HEK293 (cell line): ENCODE results near the gene DDX23.

Experiments
- CTCF ChIA-PET: fragments of 350-600 bp; formaldehyde crosslinking; extraction: SDS; loops from one replicate; lab custom pipeline; 2021; ENCODE audit warnings: antibody characterized with exemption; lab: Yijun Ruan, JAX
- POLR2A ChIA-PET: fragments of 300-600 bp; formaldehyde crosslinking; extraction: SDS; loops from one replicate; lab custom pipeline; 2020; ENCODE audit warnings: antibody characterized with exemption, inconsistent platforms; lab: Yijun Ruan, JAX
- H3K27ac ChIP-seq: fragments of 200-500 bp; sonication (Bioruptor generic); 2 replicates; pipeline ENCODE4 v1.5.1; 2014; ENCODE audit warnings: low read depth, low read length, control low read depth, inconsistent platforms; ENCODE audit errors: extremely low read depth
- H3K36me3 ChIP-seq, 2 experiments: fragments of 200-500 bp in 1 of 2; sonication (Bioruptor generic) in 1 of 2; 1 replicate in 1 of 2; 2 replicates in 1 of 2; pipeline ENCODE4 v1.5.1; 2014 to 2017; ENCODE audit warnings: inconsistent platforms in 2 of 2, low read length in 2 of 2; ENCODE audit not compliant: control insufficient read depth in 2 of 2, insufficient read depth in 1 of 2
- H3K4me1 ChIP-seq: fragments of 200-500 bp; sonication (Bioruptor generic); 2 replicates; pipeline ENCODE4 v1.5.1; 2014; ENCODE audit warnings: mild to moderate bottlenecking, low read length, inconsistent platforms; ENCODE audit not compliant: control insufficient read depth, insufficient read depth
- H3K4me3 ChIP-seq: 2 replicates; pipeline ENCODE4 v1.5.1; 2011; ENCODE audit warnings: low read depth, mild to moderate bottlenecking, control low read depth, low read length, moderate library complexity
- H3K9me3 ChIP-seq: fragments of 200-500 bp; sonication (Bioruptor generic); 2 replicates; pipeline ENCODE4 v1.5.1; 2014; ENCODE audit warnings: low read depth, low read length, inconsistent platforms; ENCODE audit not compliant: control insufficient read depth, insufficient read depth
- GLIS1 ChIP-seq: fragments of 450-650 bp; formaldehyde crosslinking; IDR thresholded peaks from 2 replicates; pipeline ENCODE4 v1.5.1; 2016; ENCODE audit warnings: missing biosample characterization, missing genetic modification characterization
- GLIS2 ChIP-seq: fragments of 450-650 bp; formaldehyde crosslinking; IDR thresholded peaks from 2 replicates; pipeline ENCODE4 v1.5.1; 2016; ENCODE audit warnings: missing biosample characterization, missing genetic modification characterization
- HOXC10 ChIP-seq: sonication (generic); formaldehyde crosslinking; IDR thresholded peaks from 2 replicates; pipeline ENCODE4 v1.8.1; 2023; ENCODE audit warnings: mild to moderate bottlenecking, missing genetic modification reagents
- PRDM1 ChIP-seq: fragments of 450-650 bp; formaldehyde crosslinking; IDR thresholded peaks from 2 replicates; pipeline ENCODE4; 2016; ENCODE audit warnings: missing biosample characterization, missing genetic modification characterization
- SP7 ChIP-seq: fragments of 450-650 bp; formaldehyde crosslinking; IDR thresholded peaks from 2 replicates; pipeline ENCODE4 v1.5.1; 2016; ENCODE audit warnings: missing biosample characterization, missing genetic modification characterization
- ZIC2 ChIP-seq: fragments of 450-650 bp; formaldehyde crosslinking; IDR thresholded peaks from 2 replicates; pipeline ENCODE4 v1.5.1; 2016; ENCODE audit warnings: missing biosample characterization, missing genetic modification characterization
- ZNF133 ChIP-seq: fragments of 450-650 bp; formaldehyde crosslinking; IDR thresholded peaks from 2 replicates; pipeline ENCODE4 v1.5.1; 2016; ENCODE audit warnings: missing biosample characterization, missing genetic modification characterization
- ZNF223 ChIP-seq: fragments of 450-650 bp; formaldehyde crosslinking; IDR thresholded peaks from 2 replicates; pipeline ENCODE4 v1.5.1; 2016; ENCODE audit warnings: missing biosample characterization, missing genetic modification characterization
- ZNF324 ChIP-seq: fragments of 450-650 bp; formaldehyde crosslinking; IDR thresholded peaks from 2 replicates; pipeline ENCODE4 v1.5.1; 2016; ENCODE audit warnings: missing biosample characterization, missing genetic modification characterization
- ZNF335 ChIP-seq: fragments of 450-650 bp; formaldehyde crosslinking; conservative IDR thresholded peaks from 2 replicates; pipeline ENCODE4 v1.5.1; 2016; ENCODE audit warnings: missing biosample characterization, missing genetic modification characterization
- ZNF529 ChIP-seq: fragments of 450-650 bp; formaldehyde crosslinking; IDR thresholded peaks from 2 replicates; pipeline ENCODE4 v1.5.1; 2017; ENCODE audit warnings: missing genetic modification characterization, missing biosample characterization; ENCODE audit not compliant: insufficient replicate concordance
- ZNF544 ChIP-seq: fragments of 450-650 bp; formaldehyde crosslinking; IDR thresholded peaks from 2 replicates; pipeline ENCODE4 v1.5.0; 2017; ENCODE audit warnings: missing biosample characterization, missing genetic modification characterization
- ZNF677 ChIP-seq: fragments of 450-650 bp; IDR thresholded peaks from 2 replicates; pipeline ENCODE4 v1.5.0; 2018; ENCODE audit warnings: missing biosample characterization, mild to moderate bottlenecking, missing genetic modification characterization, moderate library complexity
- ZNF791 ChIP-seq: fragments of 450-650 bp; formaldehyde crosslinking; IDR thresholded peaks from 2 replicates; pipeline ENCODE4 v1.5.1; 2016; ENCODE audit warnings: missing biosample characterization, missing genetic modification characterization
- ZXDB ChIP-seq: fragments of 450-650 bp; formaldehyde crosslinking; IDR thresholded peaks from 2 replicates; pipeline ENCODE4 v1.5.1; 2016; ENCODE audit warnings: missing biosample characterization, missing genetic modification characterization
- TF ChIP-seq, protein P1 (sequence below): fragments of 450-650 bp; formaldehyde crosslinking; IDR thresholded peaks from 2 replicates; pipeline ENCODE4 v1.5.1; 2016; ENCODE audit warnings: missing biosample characterization, missing genetic modification characterization
- TF ChIP-seq, protein P2 (sequence below): fragments of 450-650 bp; formaldehyde crosslinking; IDR thresholded peaks from 2 replicates; pipeline ENCODE4 v1.5.1; 2017; ENCODE audit warnings: missing biosample characterization, missing genetic modification characterization
- TF ChIP-seq, protein P3 (sequence below): sonication (generic); formaldehyde crosslinking; IDR thresholded peaks from 2 replicates; pipeline ENCODE4 v1.8.1; 2022; ENCODE audit warnings: mild to moderate bottlenecking, moderate library complexity, missing genetic modification reagents
- TF ChIP-seq, protein P4 (sequence below): fragments of 450-650 bp; formaldehyde crosslinking; IDR thresholded peaks from 2 replicates; pipeline ENCODE4 v1.5.1; 2016; ENCODE audit warnings: missing biosample characterization, missing genetic modification characterization, low read depth
- TF ChIP-seq, protein P5 (sequence below): fragments of 450-650 bp; IDR thresholded peaks from 2 replicates; pipeline ENCODE4 v1.5.1; 2018; ENCODE audit warnings: missing biosample characterization, mild to moderate bottlenecking, missing genetic modification characterization
- TF ChIP-seq, protein P6 (sequence below): fragments of 450-650 bp; formaldehyde crosslinking; IDR thresholded peaks from 2 replicates; pipeline ENCODE4 v1.5.1; 2016; ENCODE audit warnings: missing biosample characterization, missing genetic modification characterization
- TF ChIP-seq, protein P7 (sequence below): fragments of 450-650 bp; formaldehyde crosslinking; IDR thresholded peaks from 2 replicates; pipeline ENCODE4 v1.5.0; 2017; ENCODE audit warnings: missing biosample characterization, missing genetic modification characterization, borderline replicate concordance

Gene DDX23

DNA sequence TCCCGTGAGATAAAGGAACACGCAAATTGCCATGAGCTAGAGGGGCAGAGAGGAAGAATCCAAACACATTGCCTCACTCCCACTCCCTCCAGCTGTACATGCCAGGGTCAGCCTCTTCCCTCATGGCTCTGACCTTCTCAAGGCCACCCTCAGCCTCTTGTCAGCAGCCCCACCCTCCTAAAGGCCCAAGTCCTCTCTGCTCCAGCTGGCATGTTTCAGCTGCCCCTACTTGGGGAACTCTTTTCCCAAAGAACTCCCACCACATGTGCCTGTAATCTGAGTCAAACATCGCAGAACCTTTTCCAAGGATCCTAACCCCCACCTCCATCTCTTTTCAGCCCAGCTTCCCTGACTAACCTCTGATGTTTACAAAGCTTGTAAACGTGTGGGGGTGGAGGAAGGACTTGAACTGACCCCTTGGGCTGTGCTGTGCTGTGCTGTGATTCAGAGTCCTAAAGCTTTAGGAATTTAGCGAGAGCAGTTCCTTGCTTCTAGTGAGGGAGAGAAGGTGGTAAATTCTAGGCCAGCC, 41.0 kb downstream of the DDX23 start (continued):
- TF ChIP-seq, protein P1, sequence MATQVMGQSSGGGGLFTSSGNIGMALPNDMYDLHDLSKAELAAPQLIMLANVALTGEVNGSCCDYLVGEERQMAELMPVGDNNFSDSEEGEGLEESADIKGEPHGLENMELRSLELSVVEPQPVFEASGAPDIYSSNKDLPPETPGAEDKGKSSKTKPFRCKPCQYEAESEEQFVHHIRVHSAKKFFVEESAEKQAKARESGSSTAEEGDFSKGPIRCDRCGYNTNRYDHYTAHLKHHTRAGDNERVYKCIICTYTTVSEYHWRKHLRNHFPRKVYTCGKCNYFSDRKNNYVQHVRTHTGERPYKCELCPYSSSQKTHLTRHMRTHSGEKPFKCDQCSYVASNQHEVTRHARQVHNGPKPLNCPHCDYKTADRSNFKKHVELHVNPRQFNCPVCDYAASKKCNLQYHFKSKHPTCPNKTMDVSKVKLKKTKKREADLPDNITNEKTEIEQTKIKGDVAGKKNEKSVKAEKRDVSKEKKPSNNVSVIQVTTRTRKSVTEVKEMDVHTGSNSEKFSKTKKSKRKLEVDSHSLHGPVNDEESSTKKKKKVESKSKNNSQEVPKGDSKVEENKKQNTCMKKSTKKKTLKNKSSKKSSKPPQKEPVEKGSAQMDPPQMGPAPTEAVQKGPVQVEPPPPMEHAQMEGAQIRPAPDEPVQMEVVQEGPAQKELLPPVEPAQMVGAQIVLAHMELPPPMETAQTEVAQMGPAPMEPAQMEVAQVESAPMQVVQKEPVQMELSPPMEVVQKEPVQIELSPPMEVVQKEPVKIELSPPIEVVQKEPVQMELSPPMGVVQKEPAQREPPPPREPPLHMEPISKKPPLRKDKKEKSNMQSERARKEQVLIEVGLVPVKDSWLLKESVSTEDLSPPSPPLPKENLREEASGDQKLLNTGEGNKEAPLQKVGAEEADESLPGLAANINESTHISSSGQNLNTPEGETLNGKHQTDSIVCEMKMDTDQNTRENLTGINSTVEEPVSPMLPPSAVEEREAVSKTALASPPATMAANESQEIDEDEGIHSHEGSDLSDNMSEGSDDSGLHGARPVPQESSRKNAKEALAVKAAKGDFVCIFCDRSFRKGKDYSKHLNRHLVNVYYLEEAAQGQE, result no peak
- no peak for TF ChIP-seq ZNF677
- TF ChIP-seq, protein P2, sequence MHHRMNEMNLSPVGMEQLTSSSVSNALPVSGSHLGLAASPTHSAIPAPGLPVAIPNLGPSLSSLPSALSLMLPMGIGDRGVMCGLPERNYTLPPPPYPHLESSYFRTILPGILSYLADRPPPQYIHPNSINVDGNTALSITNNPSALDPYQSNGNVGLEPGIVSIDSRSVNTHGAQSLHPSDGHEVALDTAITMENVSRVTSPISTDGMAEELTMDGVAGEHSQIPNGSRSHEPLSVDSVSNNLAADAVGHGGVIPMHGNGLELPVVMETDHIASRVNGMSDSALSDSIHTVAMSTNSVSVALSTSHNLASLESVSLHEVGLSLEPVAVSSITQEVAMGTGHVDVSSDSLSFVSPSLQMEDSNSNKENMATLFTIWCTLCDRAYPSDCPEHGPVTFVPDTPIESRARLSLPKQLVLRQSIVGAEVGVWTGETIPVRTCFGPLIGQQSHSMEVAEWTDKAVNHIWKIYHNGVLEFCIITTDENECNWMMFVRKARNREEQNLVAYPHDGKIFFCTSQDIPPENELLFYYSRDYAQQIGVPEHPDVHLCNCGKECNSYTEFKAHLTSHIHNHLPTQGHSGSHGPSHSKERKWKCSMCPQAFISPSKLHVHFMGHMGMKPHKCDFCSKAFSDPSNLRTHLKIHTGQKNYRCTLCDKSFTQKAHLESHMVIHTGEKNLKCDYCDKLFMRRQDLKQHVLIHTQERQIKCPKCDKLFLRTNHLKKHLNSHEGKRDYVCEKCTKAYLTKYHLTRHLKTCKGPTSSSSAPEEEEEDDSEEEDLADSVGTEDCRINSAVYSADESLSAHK, result 0 out of 2 replicates have a peak, but pooled peaks have one; percentile 40
- 0 out of 2 replicates have a peak, but pooled peaks have one; percentile 23 for TF ChIP-seq GLIS1 (tag by site-specific recombination)
- TF ChIP-seq, protein P3, sequence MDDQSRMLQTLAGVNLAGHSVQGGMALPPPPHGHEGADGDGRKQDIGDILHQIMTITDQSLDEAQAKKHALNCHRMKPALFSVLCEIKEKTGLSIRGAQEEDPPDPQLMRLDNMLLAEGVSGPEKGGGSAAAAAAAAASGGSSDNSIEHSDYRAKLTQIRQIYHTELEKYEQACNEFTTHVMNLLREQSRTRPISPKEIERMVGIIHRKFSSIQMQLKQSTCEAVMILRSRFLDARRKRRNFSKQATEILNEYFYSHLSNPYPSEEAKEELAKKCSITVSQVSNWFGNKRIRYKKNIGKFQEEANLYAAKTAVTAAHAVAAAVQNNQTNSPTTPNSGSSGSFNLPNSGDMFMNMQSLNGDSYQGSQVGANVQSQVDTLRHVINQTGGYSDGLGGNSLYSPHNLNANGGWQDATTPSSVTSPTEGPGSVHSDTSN, result no peak
- TF ChIP-seq, protein P4, sequence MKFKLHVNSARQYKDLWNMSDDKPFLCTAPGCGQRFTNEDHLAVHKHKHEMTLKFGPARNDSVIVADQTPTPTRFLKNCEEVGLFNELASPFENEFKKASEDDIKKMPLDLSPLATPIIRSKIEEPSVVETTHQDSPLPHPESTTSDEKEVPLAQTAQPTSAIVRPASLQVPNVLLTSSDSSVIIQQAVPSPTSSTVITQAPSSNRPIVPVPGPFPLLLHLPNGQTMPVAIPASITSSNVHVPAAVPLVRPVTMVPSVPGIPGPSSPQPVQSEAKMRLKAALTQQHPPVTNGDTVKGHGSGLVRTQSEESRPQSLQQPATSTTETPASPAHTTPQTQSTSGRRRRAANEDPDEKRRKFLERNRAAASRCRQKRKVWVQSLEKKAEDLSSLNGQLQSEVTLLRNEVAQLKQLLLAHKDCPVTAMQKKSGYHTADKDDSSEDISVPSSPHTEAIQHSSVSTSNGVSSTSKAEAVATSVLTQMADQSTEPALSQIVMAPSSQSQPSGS (tag by site-specific recombination), result no peak
- TF ChIP-seq ZNF335 (tag by site-specific recombination), result 0 out of 2 replicates have a peak, but pooled peaks have one; percentile 25
- no peak for TF ChIP-seq ZNF223 (tag by site-specific recombination)

DNA sequence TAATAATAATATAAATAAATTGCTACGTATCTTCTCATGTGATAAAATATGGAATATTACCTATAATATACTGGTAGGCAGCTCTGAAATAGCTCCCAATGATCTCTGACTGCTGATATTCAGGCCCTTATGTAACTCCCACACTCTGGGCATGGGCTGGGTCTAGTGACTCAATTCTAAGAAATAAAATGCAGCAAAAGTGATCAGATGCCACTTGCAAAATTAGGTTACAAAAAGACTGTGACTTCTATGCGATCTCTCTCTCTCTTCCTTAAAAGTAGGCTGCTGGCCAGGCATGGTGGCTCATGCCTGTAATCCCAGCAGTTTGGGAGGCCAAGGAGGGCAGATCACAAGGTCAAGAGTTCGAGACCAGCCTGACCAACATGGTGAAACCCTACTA, 44.0 kb downstream of the DDX23 start:
- no peaks in the 10 kb centered on the region for H3K4me1 ChIP-seq
- no peak overlapping the region for H3K4me3 ChIP-seq
- POLR2A ChIA-PET, result interaction anchor here (0.6 to 0.7 kb wide), 2 partner anchors 112 to 247 kb away, joined by 3 to 6 read pairs; no protein-coding TSS in a partner anchor
- H3K27ac ChIP-seq, result no peak overlapping the region
- CTCF ChIA-PET, result interaction anchor here (0.9 kb wide), 1 partner anchor 12 kb away, joined by 3 read pairs; no protein-coding TSS in a partner anchor
- no peaks in the 10 kb centered on the region for H3K36me3 ChIP-seq
- H3K9me3 ChIP-seq, result no peaks in the 10 kb centered on the region
- TF ChIP-seq, protein P5, sequence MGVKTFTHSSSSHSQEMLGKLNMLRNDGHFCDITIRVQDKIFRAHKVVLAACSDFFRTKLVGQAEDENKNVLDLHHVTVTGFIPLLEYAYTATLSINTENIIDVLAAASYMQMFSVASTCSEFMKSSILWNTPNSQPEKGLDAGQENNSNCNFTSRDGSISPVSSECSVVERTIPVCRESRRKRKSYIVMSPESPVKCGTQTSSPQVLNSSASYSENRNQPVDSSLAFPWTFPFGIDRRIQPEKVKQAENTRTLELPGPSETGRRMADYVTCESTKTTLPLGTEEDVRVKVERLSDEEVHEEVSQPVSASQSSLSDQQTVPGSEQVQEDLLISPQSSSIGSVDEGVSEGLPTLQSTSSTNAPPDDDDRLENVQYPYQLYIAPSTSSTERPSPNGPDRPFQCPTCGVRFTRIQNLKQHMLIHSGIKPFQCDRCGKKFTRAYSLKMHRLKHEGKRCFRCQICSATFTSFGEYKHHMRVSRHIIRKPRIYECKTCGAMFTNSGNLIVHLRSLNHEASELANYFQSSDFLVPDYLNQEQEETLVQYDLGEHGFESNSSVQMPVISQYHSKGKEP (tag by site-specific recombination), result no peak
- TF ChIP-seq ZXDB (tag by site-specific recombination) (no peak), HOXC10 (no peak), ZNF544 (tag by site-specific recombination) (no peak), ZNF324 (tag by site-specific recombination) (no peak), ZIC2 (no peak), ZNF133 (tag by site-specific recombination) (no peak), ZNF529 (tag by site-specific recombination) (no peak), ZNF791 (tag by site-specific recombination) (no peak), GLIS2 (tag by site-specific recombination) (no peak), SP7 (no peak), PRDM1 (tag by site-specific recombination) (no peak)
- TF ChIP-seq, protein P6, sequence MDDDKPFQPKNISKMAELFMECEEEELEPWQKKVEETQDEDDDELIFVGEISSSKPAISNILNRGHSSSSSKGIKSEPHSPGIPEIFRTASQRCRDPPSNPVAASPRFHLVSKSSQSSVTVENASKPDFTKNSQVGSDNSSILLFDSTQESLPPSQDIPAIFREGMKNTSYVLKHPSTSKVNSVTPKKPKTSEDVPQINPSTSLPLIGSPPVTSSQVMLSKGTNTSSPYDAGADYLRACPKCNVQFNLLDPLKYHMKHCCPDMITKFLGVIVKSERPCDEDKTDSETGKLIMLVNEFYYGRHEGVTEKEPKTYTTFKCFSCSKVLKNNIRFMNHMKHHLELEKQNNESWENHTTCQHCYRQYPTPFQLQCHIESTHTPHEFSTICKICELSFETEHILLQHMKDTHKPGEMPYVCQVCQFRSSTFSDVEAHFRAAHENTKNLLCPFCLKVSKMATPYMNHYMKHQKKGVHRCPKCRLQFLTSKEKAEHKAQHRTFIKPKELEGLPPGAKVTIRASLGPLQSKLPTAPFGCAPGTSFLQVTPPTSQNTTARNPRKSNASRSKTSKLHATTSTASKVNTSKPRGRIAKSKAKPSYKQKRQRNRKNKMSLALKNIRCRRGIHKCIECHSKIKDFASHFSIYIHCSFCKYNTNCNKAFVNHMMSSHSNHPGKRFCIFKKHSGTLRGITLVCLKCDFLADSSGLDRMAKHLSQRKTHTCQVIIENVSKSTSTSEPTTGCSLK (tag by site-specific recombination), result no peak
- TF ChIP-seq, protein P7, sequence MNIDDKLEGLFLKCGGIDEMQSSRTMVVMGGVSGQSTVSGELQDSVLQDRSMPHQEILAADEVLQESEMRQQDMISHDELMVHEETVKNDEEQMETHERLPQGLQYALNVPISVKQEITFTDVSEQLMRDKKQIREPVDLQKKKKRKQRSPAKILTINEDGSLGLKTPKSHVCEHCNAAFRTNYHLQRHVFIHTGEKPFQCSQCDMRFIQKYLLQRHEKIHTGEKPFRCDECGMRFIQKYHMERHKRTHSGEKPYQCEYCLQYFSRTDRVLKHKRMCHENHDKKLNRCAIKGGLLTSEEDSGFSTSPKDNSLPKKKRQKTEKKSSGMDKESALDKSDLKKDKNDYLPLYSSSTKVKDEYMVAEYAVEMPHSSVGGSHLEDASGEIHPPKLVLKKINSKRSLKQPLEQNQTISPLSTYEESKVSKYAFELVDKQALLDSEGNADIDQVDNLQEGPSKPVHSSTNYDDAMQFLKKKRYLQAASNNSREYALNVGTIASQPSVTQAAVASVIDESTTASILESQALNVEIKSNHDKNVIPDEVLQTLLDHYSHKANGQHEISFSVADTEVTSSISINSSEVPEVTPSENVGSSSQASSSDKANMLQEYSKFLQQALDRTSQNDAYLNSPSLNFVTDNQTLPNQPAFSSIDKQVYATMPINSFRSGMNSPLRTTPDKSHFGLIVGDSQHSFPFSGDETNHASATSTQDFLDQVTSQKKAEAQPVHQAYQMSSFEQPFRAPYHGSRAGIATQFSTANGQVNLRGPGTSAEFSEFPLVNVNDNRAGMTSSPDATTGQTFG (tag by site-specific recombination), result no peak
